Activated CD4-positive, alpha-beta T cell treated with anti-CD3 and anti-CD28 coated beads, Interleukin-2, amount 50 U/mL, for 24 hours (primary cell): ENCODE results near the gene LRP2.
"Not testable (repeated sequence)": the region's sequence is repeated elsewhere in the genome, so short reads cannot be mapped to it uniquely, and the experiment has no call there.

Experiments used
- DNase-seq, 2 donors: peaks; one replicate each; pipeline ENCODE4 v3.0.0-alpha.2; 2020; ENCODE audit warnings: low read depth in 1 of 2, low spot score in 1 of 2

Gene LRP2

DNA sequence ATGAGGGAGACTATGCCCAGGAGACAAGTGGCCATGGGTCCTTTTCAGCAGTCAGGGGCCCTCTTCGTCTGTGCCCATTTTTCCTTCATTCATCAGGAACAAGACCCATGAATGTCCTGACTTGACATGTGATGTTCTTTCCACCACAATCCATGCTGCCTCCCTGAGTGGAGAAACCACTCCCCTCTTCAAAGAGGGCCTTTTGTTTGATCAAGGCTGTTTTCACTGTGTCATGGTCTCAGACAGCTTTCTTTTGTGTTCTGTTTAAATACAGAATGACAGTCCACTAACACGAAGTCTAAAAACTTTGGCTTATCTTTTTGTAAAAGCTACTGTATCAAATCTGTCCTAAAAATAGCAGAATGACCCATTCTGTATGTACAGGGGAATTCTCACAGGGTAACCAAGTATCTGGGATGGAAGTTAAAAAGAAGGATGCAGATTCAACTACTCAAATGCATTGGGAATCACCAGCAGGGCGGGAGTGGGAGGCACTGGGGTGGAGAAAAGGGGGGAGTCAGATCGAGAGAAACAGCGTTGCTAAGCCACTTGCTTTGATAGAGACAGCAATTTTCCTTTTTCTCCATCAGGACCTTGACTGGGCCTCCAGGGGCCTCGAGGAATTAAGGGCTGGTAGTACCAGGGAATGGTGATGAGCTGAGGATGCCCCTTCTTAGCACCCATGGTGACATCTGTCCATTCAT is 13.9 kb downstream of the LRP2 start:
- no peak for DNase-seq

DNA sequence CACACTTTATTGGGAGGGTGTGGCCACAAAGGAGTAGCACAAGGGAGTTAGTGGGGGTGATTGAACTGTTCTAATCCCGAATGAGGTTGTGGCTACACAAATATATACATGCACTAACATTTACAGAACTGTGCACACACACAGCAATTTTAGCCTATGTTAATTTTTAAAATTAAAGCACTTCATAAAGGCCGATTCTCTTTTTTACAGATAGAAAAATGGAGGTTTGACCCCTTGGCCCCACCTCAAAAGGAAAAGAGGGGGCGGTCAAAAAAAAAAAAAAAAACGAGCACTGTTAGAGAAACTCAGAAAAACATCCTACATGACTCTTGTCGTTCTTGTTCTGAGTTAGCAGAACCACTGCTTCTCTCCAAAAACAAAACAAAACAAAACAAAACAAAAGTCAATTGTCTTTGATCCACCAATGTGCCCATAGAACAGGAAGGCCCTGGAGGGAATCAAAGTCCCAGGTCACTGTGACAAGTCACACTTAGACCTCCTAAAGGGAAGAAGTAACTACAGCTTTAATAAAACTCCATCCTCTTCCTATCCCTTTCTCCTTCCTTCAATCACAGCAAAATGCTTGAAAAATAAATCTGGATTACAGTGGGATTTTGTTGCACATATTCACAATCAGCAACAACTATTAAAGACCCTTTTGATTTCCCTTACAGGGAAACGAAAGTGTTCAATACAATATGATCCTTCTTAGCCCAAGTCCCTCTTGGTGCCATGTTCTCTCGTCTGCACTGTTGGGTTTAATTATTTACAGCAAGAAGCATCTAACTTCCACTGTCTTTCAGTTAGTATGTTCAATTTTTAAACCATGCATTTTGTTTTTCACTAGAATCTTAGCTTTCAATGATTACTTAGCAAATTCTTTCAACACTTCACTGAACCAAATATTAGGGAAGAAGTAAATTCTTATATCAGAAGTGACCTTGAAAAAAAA is 16.6 kb downstream of the LRP2 start:
- no peak for DNase-seq

DNA sequence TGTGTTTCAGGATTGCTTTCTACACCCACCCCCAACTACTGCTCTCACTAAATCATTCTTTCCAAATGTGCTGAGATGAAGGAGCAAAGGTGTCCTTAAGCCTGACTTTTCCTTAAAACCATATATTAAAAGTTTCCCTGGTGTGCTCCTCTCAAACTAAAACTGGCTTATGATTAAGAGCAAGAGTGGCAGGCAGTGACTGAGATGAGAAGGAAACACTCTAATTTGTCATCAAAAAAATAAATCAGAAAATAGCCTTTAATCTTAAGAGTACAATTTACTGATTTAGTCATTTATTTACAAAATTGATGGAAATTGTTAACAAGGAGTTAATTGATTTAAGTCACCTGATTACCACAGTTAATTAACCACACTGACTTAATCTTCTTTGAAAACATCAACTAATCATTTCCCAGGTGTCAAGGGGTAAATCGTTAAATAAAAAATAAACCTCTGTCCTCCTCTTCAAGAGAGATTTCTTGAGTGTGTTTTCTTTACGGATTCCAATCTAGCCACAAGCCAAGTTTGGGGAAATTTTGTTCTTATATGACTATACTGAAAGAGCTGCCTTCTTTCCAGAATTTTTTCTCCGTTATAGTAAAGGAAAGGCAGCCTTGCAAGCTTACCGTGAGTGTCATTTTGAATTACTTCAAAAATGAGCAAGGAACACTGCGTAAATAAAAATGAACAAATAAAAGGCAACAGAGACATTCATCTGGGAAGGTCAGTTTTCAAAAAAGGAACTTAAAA is 17.4 kb downstream of the LRP2 start:
- DNase-seq = no peak

DNA sequence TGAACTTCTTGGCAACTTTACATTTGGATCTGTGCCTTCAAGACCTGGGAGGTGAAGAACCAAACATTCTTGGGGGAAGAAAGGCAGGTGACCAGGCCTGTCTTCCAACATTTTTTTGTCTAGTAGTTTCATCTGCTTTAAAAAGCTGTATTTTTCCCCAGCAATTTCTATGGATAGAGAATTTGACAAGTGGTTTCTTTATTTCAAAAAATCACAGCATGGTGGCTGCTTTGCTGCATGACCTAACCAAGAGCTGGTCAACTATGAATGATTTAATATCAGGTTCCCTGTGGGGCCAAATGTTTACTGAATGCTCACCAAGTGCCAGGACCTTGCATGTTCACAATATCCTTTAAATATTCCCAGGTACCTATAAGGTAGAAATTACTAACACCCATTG is 19.1 kb downstream of the LRP2 start:
- no peak for DNase-seq

DNA sequence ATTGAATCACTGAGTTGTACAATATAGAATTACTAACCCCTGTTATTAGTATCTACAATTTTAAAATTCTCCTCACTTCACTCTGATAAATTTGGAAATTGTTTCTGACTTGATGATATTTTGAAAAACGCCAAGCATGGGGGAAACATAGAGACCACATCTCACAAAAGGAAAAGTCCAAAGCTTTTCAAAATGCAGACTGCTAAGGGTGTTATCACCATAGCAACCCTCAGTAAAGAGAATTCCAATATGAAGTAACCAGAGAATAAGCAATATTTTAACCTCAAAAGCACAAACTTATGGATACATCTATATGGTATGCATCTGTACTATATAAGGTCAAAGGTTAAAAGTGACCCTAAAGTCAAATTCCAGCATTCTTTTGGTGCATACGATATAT is 22.7 kb downstream of the LRP2 start:
- DNase-seq = no peak

DNA sequence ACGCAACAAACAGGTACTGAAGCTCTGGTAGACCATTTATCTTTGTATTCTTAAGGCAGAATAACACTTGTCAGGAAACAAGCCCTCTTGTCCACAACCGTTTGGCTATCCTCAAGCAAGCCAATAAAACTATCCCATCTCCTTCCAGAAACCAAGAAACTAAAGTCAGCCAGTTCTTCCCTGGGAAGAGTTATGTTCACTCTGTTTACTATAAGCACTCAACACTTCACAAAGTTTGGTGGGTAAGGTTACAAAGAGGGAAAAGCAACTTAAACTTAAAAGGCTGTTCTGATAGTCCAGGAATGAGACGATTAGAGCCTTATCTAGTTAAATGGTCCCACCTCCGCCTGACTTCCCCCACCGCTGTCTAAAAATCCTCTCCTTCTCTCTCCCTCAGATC is 25.6 kb downstream of the LRP2 start:
- no peak for DNase-seq

DNA sequence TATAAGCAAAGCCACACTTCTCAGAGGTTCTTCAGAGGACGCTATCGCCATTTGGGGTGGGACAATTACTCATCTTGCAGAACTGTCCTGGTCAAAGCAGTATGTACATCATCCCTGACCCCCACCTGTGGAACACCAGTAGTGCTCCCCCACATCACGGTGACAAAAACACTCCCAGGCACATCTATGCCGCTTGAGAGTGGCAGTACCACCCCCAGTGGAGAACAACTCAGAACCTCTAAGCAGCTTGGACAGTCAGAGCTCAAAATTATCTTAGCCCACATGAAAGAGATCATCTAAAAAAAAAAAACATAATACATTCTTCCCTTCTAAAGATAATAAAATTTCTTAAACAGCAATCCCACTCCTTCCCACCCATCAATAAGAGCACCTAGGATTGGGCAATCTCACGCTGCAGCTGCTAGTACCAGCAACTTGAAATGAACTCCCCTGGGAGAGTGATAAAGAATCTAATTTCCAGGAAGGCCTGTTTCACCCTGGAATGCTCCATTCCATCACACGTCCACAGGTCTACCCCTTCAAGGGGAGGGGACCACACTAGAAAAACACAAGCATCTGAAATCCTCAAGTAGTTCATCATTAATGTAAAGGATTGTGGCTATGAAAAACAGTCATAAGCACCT is 31.7 kb downstream of the LRP2 start:
- no peak for DNase-seq

DNA sequence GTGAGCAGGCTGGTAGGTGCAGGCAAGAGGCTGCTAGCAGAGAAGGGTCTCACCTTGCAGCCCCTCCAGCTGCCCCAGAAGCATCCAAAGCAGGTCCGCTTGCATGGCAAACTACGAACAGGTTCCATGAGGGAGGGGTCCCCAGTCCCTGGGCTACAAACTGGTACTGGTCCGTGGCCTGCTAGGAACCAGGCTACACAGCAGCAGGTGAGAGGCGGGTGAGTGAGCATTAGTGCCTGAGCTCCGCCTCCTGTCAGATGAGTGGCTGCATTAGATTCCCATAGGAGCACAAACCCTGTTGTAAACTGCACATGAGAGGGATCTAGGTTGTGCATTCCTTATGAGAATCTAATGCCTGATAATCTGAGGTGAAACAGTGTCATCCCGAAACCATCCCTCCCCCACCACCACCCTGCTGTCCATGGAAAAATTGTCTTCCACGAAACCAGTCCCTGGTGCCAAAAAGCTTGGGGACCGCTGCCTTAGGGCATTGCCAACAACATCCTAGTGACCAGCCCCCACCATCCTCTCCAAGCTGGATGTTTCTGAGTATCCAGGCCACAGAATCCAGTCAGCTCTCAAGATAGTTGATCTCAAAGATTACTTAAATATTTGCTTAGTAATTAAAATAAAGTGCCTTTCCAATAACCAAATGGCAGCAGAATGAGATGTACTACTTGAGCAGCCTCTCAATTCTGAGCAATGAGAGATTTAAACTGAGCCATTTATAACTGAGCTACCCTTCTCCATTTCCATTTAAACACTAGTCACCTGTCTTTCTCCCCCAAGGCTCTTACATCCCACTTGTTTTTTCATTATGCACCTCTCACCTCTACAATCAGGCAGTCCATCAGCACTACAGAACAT is 32.4 kb downstream of the LRP2 start:
- DNase-seq = no peak

DNA sequence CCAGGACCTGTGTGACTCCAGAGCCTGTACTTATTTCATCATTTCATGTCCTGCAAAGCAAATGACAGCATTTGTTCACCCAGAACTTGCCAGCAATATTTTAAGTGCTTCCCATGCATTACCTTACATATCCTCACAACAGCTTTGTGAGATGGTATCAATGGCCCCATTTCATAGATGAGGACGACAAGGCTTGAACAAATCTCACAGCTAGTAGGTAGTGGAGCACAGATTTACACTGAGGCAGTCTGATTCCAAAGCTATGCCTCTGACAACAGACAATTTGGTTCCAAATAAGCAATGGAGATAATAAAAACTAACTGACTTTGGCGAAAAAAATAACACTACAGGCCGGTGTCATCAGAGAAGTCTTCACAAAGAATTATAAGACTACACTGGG is 33.5 kb downstream of the LRP2 start:
- no peak for DNase-seq

DNA sequence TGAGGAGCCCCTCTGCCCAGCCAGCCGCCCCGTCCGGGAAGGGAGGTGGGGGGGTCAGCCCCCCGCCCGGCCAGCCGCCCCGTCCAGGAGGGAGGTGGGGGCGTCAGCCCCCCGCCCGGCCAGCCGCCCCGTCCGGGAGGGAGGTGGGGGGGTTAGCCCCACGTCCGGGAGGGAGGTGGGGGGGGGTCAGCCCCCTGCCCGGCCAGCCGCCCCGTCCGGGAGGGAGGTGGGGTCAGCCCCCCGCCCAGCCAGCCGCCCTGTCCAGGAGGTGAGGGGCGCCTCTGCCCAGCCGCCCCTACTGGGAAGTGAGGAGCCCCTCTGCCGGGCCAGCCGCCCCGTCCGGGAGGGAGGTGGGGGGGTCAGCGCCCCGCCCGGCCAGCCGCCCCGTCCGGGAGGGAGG is 34.5 kb downstream of the LRP2 start:
- not testable (repeated sequence) for DNase-seq

DNA sequence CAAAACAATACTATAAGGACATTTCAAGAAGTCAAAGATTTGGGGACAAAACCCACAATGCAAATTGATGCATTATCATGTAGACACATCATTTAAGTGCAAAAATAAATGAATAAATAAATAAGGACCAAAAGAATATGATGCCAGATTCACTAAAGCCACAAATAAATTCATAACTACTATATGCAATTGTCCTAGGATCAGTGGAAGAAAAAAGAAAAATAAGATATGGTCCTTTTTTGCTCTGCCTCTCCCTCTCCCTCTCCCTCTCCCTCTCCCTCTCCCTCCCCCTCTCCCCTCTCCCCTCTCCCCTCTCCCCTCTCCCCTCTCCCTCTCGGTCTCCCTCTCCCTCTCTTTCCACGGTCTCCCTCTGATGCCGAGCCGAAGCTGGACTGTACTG is 36.4 kb downstream of the LRP2 start:
- not testable (repeated sequence) for DNase-seq

DNA sequence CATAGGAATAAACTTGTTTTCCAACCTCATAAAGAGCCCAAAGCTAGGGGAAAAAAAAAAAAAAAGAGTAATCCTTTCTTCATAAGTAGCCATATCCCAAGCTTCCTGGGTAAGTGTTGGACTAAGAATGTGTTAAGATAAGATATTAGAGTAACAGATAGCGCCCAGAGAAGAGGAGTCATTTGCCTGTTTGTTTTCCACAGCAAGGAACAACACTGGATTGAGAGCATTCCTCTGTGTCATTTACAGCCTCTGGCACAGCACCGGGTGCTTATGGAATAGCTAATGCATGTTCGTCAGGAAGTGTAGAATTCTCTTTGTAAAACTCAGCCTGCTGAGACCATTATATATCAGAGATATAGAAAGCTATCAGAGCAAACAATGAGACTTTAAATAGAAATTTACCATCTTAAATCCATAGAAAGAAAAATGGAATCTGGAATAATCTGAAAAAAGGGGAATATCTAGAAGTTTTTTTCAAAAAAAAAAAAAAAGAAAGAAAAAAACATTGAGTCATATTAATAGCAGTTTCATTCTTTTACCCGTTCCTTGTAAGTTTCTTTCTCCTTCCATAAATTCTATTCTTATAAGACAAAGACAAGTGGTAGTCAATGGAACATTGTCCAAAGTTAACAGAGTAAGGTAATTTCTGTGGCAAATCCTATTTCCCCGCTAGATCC is 37.6 kb downstream of the LRP2 start:
- no peak for DNase-seq

DNA sequence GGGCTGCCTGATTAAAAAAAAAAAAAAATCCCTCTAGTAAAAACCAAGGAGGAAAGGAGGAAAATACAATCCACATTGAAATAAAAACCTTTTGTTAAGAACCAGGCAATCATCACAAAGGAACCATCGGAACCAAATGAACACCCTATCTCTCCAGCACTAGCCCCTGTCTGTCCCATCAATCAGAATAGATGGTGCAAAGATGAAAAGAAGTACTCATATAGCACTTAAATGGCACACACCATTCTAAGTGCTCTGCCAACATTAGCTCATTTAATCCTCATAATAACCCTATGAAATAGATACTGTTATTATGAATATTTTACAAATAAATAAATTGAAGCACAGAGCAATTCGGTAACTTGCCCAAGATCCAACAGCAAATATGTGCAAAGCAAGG is 38.5 kb downstream of the LRP2 start:
- no peak for DNase-seq

DNA sequence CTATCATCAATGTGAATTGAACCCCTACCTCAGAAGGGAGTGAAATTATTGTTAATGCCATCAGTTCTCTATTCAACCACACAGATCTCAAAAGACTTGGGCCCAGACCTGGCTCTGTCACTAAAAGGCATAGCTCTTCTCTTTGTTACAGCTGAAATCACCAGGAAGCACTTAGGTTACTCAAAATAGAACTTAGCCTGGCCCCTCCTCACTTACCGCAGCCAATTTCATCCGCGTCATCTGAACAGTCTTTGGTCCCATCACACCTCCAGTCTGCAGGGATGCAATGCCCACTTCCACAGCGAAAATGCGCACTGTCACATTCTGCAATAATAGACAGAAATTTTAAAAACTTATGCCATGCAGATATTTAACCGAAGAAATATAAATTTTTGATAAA is 41.8 kb downstream of the LRP2 start:
- no peak for DNase-seq

DNA sequence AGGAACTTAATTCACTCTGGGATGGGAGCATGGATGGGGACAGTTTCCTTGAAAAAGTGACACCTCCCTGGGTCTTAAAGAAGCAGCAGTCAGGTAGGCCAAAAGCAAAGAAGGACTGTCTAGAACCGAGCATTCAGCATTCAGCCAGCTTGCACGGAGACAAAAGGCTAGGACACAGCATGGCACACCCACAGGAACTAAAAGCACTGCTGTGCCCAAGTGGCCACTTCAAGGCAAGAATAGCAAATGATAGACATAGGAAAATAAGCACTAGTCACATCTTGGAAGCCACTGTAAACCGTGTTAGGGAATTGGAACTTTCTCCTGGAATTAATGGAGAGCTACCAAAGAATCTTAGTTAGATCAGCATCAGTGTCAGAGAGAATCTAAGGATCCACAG is 47.0 kb downstream of the LRP2 start:
- no peak for DNase-seq

DNA sequence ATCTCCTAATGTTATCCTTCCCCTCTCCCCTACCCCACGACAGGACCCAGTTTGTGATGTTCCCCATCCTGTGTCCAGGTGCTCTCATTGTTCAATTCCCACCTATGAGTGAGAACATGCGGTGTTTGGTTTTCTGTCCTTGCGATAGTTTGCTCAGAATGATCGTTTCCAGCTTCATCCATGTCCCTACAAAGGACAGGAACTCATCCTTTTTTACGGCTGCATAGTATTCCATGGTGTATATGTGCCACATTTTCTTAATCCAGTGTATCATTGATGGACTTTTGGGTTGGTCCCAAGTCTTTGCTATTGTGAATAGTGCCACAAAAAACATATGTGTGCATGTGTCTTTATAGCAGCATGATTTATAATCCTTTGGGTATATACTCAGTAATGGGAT is 54.0 kb downstream of the LRP2 start:
- DNase-seq = not testable (repeated sequence)

DNA sequence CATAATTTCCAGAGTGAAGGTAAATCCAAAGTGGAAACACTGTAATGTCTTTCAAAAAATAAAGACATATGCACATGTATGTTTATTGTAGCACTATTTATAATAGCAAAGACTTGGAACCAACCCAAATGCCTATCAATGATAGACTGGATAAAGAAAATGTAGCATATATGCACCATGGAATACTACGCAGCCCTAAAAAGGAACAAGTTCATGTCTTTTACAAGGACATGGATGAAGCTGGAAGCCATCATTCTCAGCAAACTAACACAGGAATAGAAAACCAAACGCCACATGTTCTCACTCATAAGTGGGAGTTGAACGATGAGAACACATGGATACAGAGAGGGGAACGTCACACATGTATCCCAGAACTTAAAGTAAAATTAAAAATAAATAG is 57.6 kb downstream of the LRP2 start:
- DNase-seq = not testable (repeated sequence)

DNA sequence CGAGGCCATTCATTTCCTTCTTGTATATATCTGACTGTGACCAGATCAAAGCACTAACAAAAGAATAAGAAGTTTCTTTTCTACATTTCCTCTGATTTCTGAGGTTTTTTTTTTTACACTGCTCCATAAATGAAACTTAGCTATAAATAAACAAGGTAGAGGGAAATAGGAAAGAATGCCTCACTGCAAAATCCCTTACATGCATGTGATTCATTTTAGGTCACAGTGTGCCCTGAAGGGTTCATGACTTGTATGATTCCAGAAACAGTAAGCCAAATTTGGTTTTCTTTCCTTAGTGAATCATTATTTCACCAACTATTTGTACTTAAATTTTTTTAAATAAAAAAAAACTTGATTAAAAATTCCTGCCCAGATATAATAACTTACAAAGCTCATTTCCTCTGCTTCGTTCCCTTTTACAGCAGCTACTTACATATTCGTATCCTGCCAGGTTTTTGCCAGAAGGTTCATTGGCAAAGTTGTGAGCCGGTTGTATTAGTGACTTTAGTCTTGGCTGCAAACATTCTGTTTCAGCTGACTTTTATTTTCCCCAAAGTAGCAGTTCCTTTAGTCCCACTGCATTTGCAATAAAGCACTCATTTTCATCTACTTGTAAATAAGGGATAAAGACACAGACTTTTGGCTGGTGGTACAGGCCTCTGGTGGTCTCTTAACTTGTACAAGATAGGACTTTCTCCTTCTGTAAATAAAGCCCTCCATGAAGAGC is 58.6 kb downstream of the LRP2 start:
- no peak for DNase-seq

DNA sequence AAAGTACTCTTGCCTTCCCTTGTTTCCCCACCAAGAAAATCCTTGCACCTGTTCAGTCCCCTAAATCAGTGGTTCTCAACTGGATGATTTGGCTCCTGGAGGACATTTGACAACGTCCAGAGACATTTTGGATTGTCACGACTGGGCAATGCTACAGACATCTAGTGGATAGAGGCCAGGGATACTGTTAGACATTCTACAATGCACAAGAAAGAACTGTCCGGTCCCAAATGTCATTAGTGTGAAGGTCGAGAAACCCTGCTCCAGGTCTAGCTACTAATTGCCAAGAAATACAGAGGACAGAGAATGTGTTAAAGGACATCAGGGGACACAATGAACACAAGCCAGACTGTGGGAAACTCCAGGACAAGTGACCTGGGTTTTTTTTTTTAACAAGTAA is 60.0 kb downstream of the LRP2 start:
- DNase-seq = no peak
